ENCODE results near the gene KAZN. TPM values are rescaled to one million over a fixed set of nuclear protein-coding genes. Genes with fewer than 3 reads are reported as not detected.

Gene KAZN
- polyA plus RNA-seq, 1 of the 3 experiments (the other 2 are of a cell fraction): 6.8 TPM

- no peak for TF ChIP-seq NFIC (IDR thresholded peaks at IDR 0.05; ENCODE audit: borderline replicate concordance)
- TF ChIP-seq PBX3 (IDR thresholded peaks at IDR 0.05): no peak
- no peak; the same call in 1 of the 2 replicates for TF ChIP-seq RAD21 (IDR thresholded peaks at IDR 0.05; ENCODE audit: low read length)
- TF ChIP-seq RXRA (IDR thresholded peaks at IDR 0.05; ENCODE audit: borderline replicate concordance, low read depth): no peak
- no peak for TF ChIP-seq GABPA (IDR thresholded peaks at IDR 0.05; ENCODE audit: low read depth)
- TF ChIP-seq MEF2A (IDR thresholded peaks at IDR 0.05; ENCODE audit: borderline replicate concordance, low read depth): no peak
- TF ChIP-seq TEAD4 (IDR thresholded peaks at IDR 0.05; ENCODE audit: borderline replicate concordance, insufficient read depth): no peak
- TF ChIP-seq IRF3 (IDR thresholded peaks at IDR 0.05; ENCODE audit: low read depth, low read length): no peak
Observed at GRCh38 chr1:15151377-15151806, 552.9 kb downstream of the KAZN start (continued).

GRCh38 chr1:15151871-15152270 lies 553.4 kb downstream of the KAZN start:
- Histone ChIP-seq H3K9me3 (no peaks in the 10 kb centered on the region), H3K9ac (no peak overlapping the region)

More at GRCh38 chr1:15151871-15152270, 553.4 kb downstream of the KAZN start:
- DNase-seq: peak; percentile 29
- Histone ChIP-seq H3K4me2 (peak overlapping the region; percentile 93), H3K79me2 (ENCODE audit: insufficient read depth) (peaks cover 7% of the 10 kb centered on the region; the same call in 1 of the 2 replicates), H3K9me2 (no peaks in the 10 kb centered on the region), H3K27ac (ENCODE audit: low read depth in 2 of 2, low read length in 1 of 2) (peak overlapping the region; percentile 62 to 100; a peak in 3 of 4 replicates), H2AFZ (ENCODE audit: low read depth) (no peak overlapping the region), H3K4me3 (ENCODE audit: low read depth in 2 of 2, low read length in 1 of 2) (peak overlapping the region; percentile 77 to 84; a peak in 3 of 4 replicates), H4K20me1 (ENCODE audit: insufficient read depth) (no peaks in the 10 kb centered on the region), H3K4me1 (ENCODE audit: control insufficient read depth in 1 of 2, insufficient read depth in 2 of 2, low read depth in 1 of 2, low read length in 1 of 2) (peaks cover 4 to 67% of the 10 kb centered on the region in 2 experiments; a peak in 3 of 4 replicates), H3F3A (replicated peaks; ENCODE audit: insufficient read depth) (peaks cover 5% of the 10 kb centered on the region), H3K27me3 (ENCODE audit: insufficient read depth) (no peaks in the 10 kb centered on the region), H3K36me3 (replicated peaks in 1 of 2; ENCODE audit: control insufficient read depth in 1 of 2, insufficient read depth in 2 of 2, low read length in 1 of 2) (no peaks in the 10 kb centered on the region)
- 21% methylated on average over 3 of the region's 3 CpGs for WGBS (ENCODE audit: low lambda C conversion rate)
- ChIA-PET CTCF (interaction anchor here (0.7 to 9.8 kb wide), 27 partner anchors 9 to 285 kb away, joined by 3 to 132 read pairs (median 6); partner anchors contain the start of gene FHAD1), POLR2A (interaction anchor here (0.6 to 4.7 kb wide), 17 partner anchors 10 to 609 kb away, joined by 3 to 88 read pairs (median 8); no protein-coding TSS in a partner anchor)
- no peak for TF ChIP-seq PBX3 (IDR thresholded peaks at IDR 0.05)
- no peak for TF ChIP-seq TEAD4 (IDR thresholded peaks at IDR 0.05; ENCODE audit: borderline replicate concordance, insufficient read depth)
- TF ChIP-seq NFIC (IDR thresholded peaks at IDR 0.05; ENCODE audit: borderline replicate concordance): no peak
- no peak for TF ChIP-seq EZH2phosphoT487 (IDR thresholded peaks at IDR 0.05; ENCODE audit: borderline replicate concordance, low read depth)
- no peak for TF ChIP-seq TCF12 (IDR thresholded peaks at IDR 0.05)
- TF ChIP-seq USF2 (IDR thresholded peaks at IDR 0.05; ENCODE audit: borderline replicate concordance, low read depth, low read length): no peak
- TF ChIP-seq TAF1 (IDR thresholded peaks at IDR 0.05; ENCODE audit: borderline replicate concordance, low read depth, low read length): no peak
- no peak for TF ChIP-seq FOXM1 (IDR thresholded peaks at IDR 0.05; ENCODE audit: low read depth)
- TF ChIP-seq REST (IDR thresholded peaks at IDR 0.05; ENCODE audit: low read depth, low read length): no peak
- no peak for TF ChIP-seq MEF2A (IDR thresholded peaks at IDR 0.05; ENCODE audit: borderline replicate concordance, low read depth)
- TF ChIP-seq YY1 (IDR thresholded peaks at IDR 0.05; ENCODE audit: low read depth): no peak
- no peak for TF ChIP-seq GABPA (IDR thresholded peaks at IDR 0.05; ENCODE audit: low read depth)
